ENCODE measurements around the gene SSUH2. TPM values are rescaled to one million over a fixed set of nuclear protein-coding genes. Genes with fewer than 3 reads are reported as not detected.

SSUH2 gene
- total and polyA plus RNA-seq, 2 experiments from 2014 or later: 0.73 to 2.3 TPM

GRCh38 chr3:8627949-8628348 is 16.6 kb downstream of the SSUH2 start:
- no peaks in the 10 kb centered on the region for H4K20me1 ChIP-seq (replicated peaks; ENCODE audit: insufficient read depth)
- no peaks in the 10 kb centered on the region for H3K36me3 Mint-ChIP-seq (ENCODE audit: low read depth)
- H3K79me2 ChIP-seq (replicated peaks; ENCODE audit: insufficient read depth): no peaks in the 10 kb centered on the region
- H3K27ac Mint-ChIP-seq: no peak overlapping the region
- no peak overlapping the region for H3K4me3 ChIP-seq
- no peak overlapping the region for H2AFZ ChIP-seq
- peaks cover 10% of the 10 kb centered on the region for H3K27me3 Mint-ChIP-seq (ENCODE audit: insufficient read depth, low read depth, poor library complexity)
- no peak for TF ChIP-seq POLR2AphosphoS5 (IDR thresholded peaks at IDR 0.05; ENCODE audit: low read depth)
- no peak overlapping the region for H3K4me2 ChIP-seq
- H3K27me3 ChIP-seq (ENCODE audit: insufficient read depth): no peaks in the 10 kb centered on the region
- DNase-seq (ENCODE audit: low spot score) (no peak), ATAC-seq (no peak)
- no peaks in the 10 kb centered on the region; the same call in 2 of the 3 replicates for H3K9me3 Mint-ChIP-seq
- no peaks in the 10 kb centered on the region for H3F3A ChIP-seq (replicated peaks; ENCODE audit: low read depth)
- H3K27ac ChIP-seq (ENCODE audit: low read depth): no peak overlapping the region
- no peaks in the 10 kb centered on the region for H3K36me3 ChIP-seq (ENCODE audit: insufficient read depth)
- H3K4me1 Mint-ChIP-seq: peaks cover 6% of the 10 kb centered on the region; the same call in 2 of the 3 replicates
- H3K4me3 Mint-ChIP-seq: no peak overlapping the region
- no peaks in the 10 kb centered on the region for H3K4me1 ChIP-seq (ENCODE audit: insufficient read depth)
- H3K9me2 ChIP-seq (ENCODE audit: insufficient read depth): no peaks in the 10 kb centered on the region

GRCh38 chr3:8627201-8627940 is 17.2 kb downstream of the SSUH2 start:
- Histone ChIP-seq H4K20me1 (replicated peaks; ENCODE audit: insufficient read depth) (no peaks in the 10 kb centered on the region), H3K27me3 (ENCODE audit: insufficient read depth) (no peaks in the 10 kb centered on the region), H3K4me2 (no peak overlapping the region), H3K36me3 (ENCODE audit: insufficient read depth) (no peaks in the 10 kb centered on the region), H3K27ac (ENCODE audit: low read depth) (no peak overlapping the region), H3K4me3 (no peak overlapping the region), H3K9me2 (ENCODE audit: insufficient read depth) (no peaks in the 10 kb centered on the region), H3F3A (replicated peaks; ENCODE audit: low read depth) (no peaks in the 10 kb centered on the region), H2AFZ (no peak overlapping the region), H3K4me1 (ENCODE audit: insufficient read depth) (no peaks in the 10 kb centered on the region), H3K79me2 (replicated peaks; ENCODE audit: insufficient read depth) (no peaks in the 10 kb centered on the region)
- Mint-ChIP-seq H3K4me1 (peaks cover 12% of the 10 kb centered on the region; the same call in 2 of the 3 replicates), H3K27ac (no peak overlapping the region), H3K36me3 (ENCODE audit: low read depth) (no peaks in the 10 kb centered on the region), H3K9me3 (no peaks in the 10 kb centered on the region; the same call in 2 of the 3 replicates), H3K27me3 (ENCODE audit: insufficient read depth, low read depth, poor library complexity) (peaks cover 10% of the 10 kb centered on the region), H3K4me3 (no peak overlapping the region)
- ATAC-seq: no peak
- DNase-seq (ENCODE audit: low spot score): no peak
- TF ChIP-seq REST (IDR thresholded peaks at IDR 0.05; ENCODE audit: unreplicated experiment) (no peak), ZNF331 (CRISPR knock-in tag; IDR thresholded peaks at IDR 0.05; ENCODE audit: low read depth) (no peak), EZH2 (IDR thresholded peaks at IDR 0.05; ENCODE audit: low read depth, unreplicated experiment) (no peak), STAT1 (IDR thresholded peaks at IDR 0.05; ENCODE audit: unreplicated experiment) (no peak), CREB1 (CRISPR knock-in tag; IDR thresholded peaks at IDR 0.05; ENCODE audit: low read depth) (no peak), POLR2AphosphoS5 (IDR thresholded peaks at IDR 0.05; ENCODE audit: low read depth) (no peak), CTCF (conservative IDR thresholded peaks at IDR 0.05; ENCODE audit: low read depth in 2 of 2) (no peak), ZNF114 (CRISPR knock-in tag; IDR thresholded peaks at IDR 0.05) (no peak), ETS1 (IDR thresholded peaks at IDR 0.05) (no peak), NANOG (IDR thresholded peaks at IDR 0.05; ENCODE audit: borderline replicate concordance) (no peak), JUNB (IDR thresholded peaks at IDR 0.05; ENCODE audit: unreplicated experiment) (no peak)
